Mesenchymal stem cell (in vitro differentiated cells and primary cell): ENCODE measurements around the gene SMG7.

Experiments used
- DNase-seq: peaks from one replicate; pipeline ENCODE4 v3.0.0-alpha.2; 2013
- H2AFZ ChIP-seq: one replicate; pipeline ENCODE4 v1.6.1; 2013; ENCODE audit warnings: low read depth, mild to moderate bottlenecking, control low read depth, inconsistent platforms, low read length, moderate library complexity
- H2AK5ac ChIP-seq: 2 replicates; pipeline ENCODE4 v1.6.1; 2013; ENCODE audit warnings: low read length, moderate library complexity, mild to moderate bottlenecking, inconsistent platforms; ENCODE audit not compliant: severe bottlenecking
- H2BK120ac ChIP-seq: one replicate; pipeline ENCODE4 v1.6.1; 2013; ENCODE audit warnings: low read depth, mild to moderate bottlenecking, inconsistent platforms, low read length, moderate library complexity
- H2BK12ac ChIP-seq, 2 experiments: one replicate each; pipeline ENCODE4 v1.6.1; 2013; ENCODE audit warnings: inconsistent platforms in 2 of 2, low read length in 2 of 2, mild to moderate bottlenecking in 2 of 2, moderate library complexity in 2 of 2, control low read depth in 1 of 2
- H2BK15ac ChIP-seq: one replicate; pipeline ENCODE4 v1.6.1; 2013; ENCODE audit warnings: mild to moderate bottlenecking, low read depth, inconsistent platforms; ENCODE audit not compliant: poor library complexity, severe bottlenecking
- H2BK5ac ChIP-seq: 2 replicates; pipeline ENCODE4 v1.6.1; 2013; ENCODE audit warnings: low read depth, mild to moderate bottlenecking, low read length, control low read depth, inconsistent platforms; ENCODE audit not compliant: poor library complexity, severe bottlenecking
- H3K14ac ChIP-seq, 2 experiments: one replicate each; pipeline ENCODE4 v1.6.1; 2013; ENCODE audit warnings: inconsistent platforms in 2 of 2, low read length in 2 of 2, control low read depth in 1 of 2, mild to moderate bottlenecking in 1 of 2, moderate library complexity in 1 of 2
- H3K18ac ChIP-seq, 2 experiments: one replicate each; pipeline ENCODE4 v1.6.1; 2013; ENCODE audit warnings: inconsistent platforms in 2 of 2, low read length in 2 of 2, control low read depth in 1 of 2, low read depth in 1 of 2, mild to moderate bottlenecking in 1 of 2
- H3K23ac ChIP-seq, 2 experiments: one replicate each; pipeline ENCODE4 v1.6.1; 2013; ENCODE audit warnings: inconsistent platforms in 2 of 2, low read length in 2 of 2, mild to moderate bottlenecking in 2 of 2, moderate library complexity in 2 of 2, control low read depth in 1 of 2
- H3K27ac ChIP-seq: 2 replicates; pipeline ENCODE4 v1.5.1; 2013; ENCODE audit warnings: mild to moderate bottlenecking, moderate library complexity, low read length, control low read depth, inconsistent platforms; ENCODE audit not compliant: poor library complexity, severe bottlenecking
- H3K27me3 ChIP-seq, 2 experiments: 2 replicates each; pipeline versions ENCODE4 v1.6.1 to v1.7.0; 2013; ENCODE audit warnings: low read length in 2 of 2, mild to moderate bottlenecking in 2 of 2, moderate library complexity in 2 of 2, control low read depth in 1 of 2, inconsistent platforms in 1 of 2; ENCODE audit not compliant: control insufficient read depth in 1 of 2, insufficient read depth in 1 of 2
- H3K36me3 ChIP-seq, 2 experiments: 2 replicates each; pipeline versions ENCODE4 v1.6.1 to v1.7.0; 2013; ENCODE audit warnings: low read length in 2 of 2, control low read depth in 1 of 2, inconsistent platforms in 1 of 2, low read depth in 1 of 2, mild to moderate bottlenecking in 1 of 2; ENCODE audit not compliant: insufficient read depth in 2 of 2, control insufficient read depth in 1 of 2
- H3K4ac ChIP-seq, 2 experiments: one replicate each; pipeline ENCODE4 v1.6.1; 2013; ENCODE audit warnings: inconsistent platforms in 2 of 2, low read length in 2 of 2, mild to moderate bottlenecking in 2 of 2, moderate library complexity in 2 of 2, control low read depth in 1 of 2, low read depth in 1 of 2
- H3K4me1 ChIP-seq: 2 replicates; pipeline ENCODE4 v1.6.1; 2013; ENCODE audit warnings: low read depth, low read length, control low read depth; ENCODE audit not compliant: control insufficient read depth, insufficient read depth
- H3K4me2 ChIP-seq: 2 replicates; pipeline ENCODE4 v1.6.1; 2013; ENCODE audit warnings: low read length, mild to moderate bottlenecking, inconsistent platforms; ENCODE audit not compliant: poor library complexity, severe bottlenecking
- H3K4me3 ChIP-seq, 2 experiments: 2 replicates each; pipeline versions ENCODE4 v1.5.1 to v1.7.0; 2013; ENCODE audit warnings: low read length in 2 of 2, mild to moderate bottlenecking in 2 of 2, control low read depth in 1 of 2, low read depth in 1 of 2; ENCODE audit not compliant: insufficient read depth in 1 of 2
- H3K79me1 ChIP-seq: replicated peaks from 2 replicates; pipeline ENCODE4 v1.6.1; 2013; ENCODE audit warnings: mild to moderate bottlenecking, control low read depth, low read length, inconsistent platforms; ENCODE audit not compliant: poor library complexity, severe bottlenecking
- H3K9ac ChIP-seq: 2 replicates; pipeline ENCODE4 v1.7.0; 2013; ENCODE audit warnings: mild to moderate bottlenecking, low read length, moderate library complexity
- H3K9me3 ChIP-seq: 2 replicates; pipeline ENCODE4 v1.7.0; 2013; ENCODE audit warnings: mild to moderate bottlenecking, low read length; ENCODE audit not compliant: control insufficient read depth
- H4K8ac ChIP-seq: one replicate; pipeline ENCODE4 v1.6.1; 2013; ENCODE audit warnings: inconsistent platforms, mild to moderate bottlenecking, low read length, moderate library complexity
- H4K91ac ChIP-seq: one replicate; pipeline ENCODE4 v1.6.1; 2013; ENCODE audit warnings: mild to moderate bottlenecking, low read length, inconsistent platforms
- WGBS: methylation state at CpG from one replicate; pipeline ENCODE4 v1.1.7; 2013; ENCODE audit warnings: mixed read lengths; 5-methylcytosine and 5-hydroxymethylcytosine counted together

The SMG7 gene

DNA sequence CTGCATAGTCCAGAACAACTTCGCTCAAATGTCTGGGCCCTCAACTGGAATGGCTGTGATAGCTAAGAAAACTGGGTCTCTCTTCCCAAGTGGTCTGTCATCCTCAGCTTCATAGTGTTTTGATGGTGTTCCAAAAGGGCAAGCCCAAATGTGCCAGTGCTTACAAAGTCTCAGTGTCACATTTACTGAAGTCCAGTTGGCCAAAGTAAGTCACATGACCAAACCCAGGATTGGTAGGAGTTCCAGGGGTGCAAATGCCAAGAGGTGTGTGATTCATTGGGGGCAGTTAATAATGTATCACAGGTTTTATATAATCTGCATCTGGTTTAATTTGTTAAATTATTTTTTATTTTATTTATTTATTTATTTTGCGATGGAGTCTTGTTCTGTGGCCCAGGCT, 24.9 kb downstream of the SMG7 start:
- no peak for DNase-seq
- no peak overlapping the region for H2AFZ ChIP-seq
- no peak overlapping the region for H3K9ac ChIP-seq
- no peak overlapping the region for H3K4me2 ChIP-seq
- H2BK15ac ChIP-seq, result no peak overlapping the region
- H2BK12ac ChIP-seq, result no peak overlapping the region
- peaks cover 0 to 2% of the 10 kb centered on the region in 2 experiments for H3K36me3 ChIP-seq
- no peak overlapping the region for H4K91ac ChIP-seq
- no peak overlapping the region for H2BK120ac ChIP-seq
- H4K8ac ChIP-seq, result no peak overlapping the region
- H3K27ac ChIP-seq, result no peak overlapping the region
- no peak overlapping the region for H3K4me3 ChIP-seq
- peaks cover 15% of the 10 kb centered on the region for H3K79me1 ChIP-seq
- no peak overlapping the region for H3K23ac ChIP-seq
- no peak overlapping the region for H2BK5ac ChIP-seq
- no peak overlapping the region for H3K14ac ChIP-seq
- H3K18ac ChIP-seq, result no peak overlapping the region
- H3K4me1 ChIP-seq, result peaks cover 7% of the 10 kb centered on the region
- no peaks in the 10 kb centered on the region for H3K9me3 ChIP-seq
- no peak overlapping the region for H3K4ac ChIP-seq
- no peaks in the 10 kb centered on the region for H3K27me3 ChIP-seq
- WGBS, result 98% methylated on average over 2 of the region's 2 CpGs
- H2AK5ac ChIP-seq, result no peak overlapping the region

DNA sequence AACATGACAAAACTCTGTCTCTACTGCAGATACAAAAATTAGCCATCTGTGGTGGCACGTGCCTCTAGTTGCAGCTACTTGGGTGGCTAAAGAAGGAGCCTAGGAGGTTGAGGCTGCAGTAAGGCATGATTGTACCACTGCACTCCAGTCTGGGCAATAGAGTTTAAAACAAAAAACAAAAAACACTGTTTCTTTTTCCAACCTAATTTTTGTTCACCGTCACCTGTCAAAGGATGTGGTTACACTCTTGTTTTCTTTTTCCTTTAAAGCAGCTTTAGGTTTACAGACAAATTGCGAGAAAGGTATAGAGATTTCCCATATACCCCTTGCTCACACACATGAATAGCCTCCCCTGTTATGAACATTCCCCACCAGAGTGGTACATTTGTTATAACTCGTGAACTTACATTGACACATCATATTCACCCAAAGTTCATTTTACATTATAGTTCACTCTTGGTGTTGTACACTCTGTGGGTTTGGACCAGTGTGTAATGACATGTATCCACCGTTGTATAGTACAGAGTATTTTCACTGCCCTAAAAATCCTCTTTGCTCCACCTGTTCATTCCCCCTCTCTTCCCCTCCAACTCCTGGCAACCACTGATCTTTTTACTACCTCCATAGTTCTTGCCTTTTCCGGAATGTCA, 26.2 kb downstream of the SMG7 start:
- Histone ChIP-seq H2AK5ac (no peak overlapping the region), H3K36me3 (peaks cover 0 to 2% of the 10 kb centered on the region in 2 experiments), H2BK5ac (no peak overlapping the region), H3K79me1 (peaks cover 17% of the 10 kb centered on the region), H3K23ac (no peak overlapping the region), H3K14ac (no peak overlapping the region), H3K9me3 (no peaks in the 10 kb centered on the region), H3K4me2 (no peak overlapping the region), H2BK120ac (no peak overlapping the region), H2BK15ac (no peak overlapping the region), H2AFZ (no peak overlapping the region), H4K91ac (no peak overlapping the region), H3K18ac (no peak overlapping the region), H3K4me1 (peaks cover 6% of the 10 kb centered on the region), H3K4ac (no peak overlapping the region), H3K27me3 (no peaks in the 10 kb centered on the region), H3K4me3 (no peak overlapping the region), H3K27ac (no peak overlapping the region), H3K9ac (no peak overlapping the region), H4K8ac (no peak overlapping the region), H2BK12ac (no peak overlapping the region)
- WGBS, result 99% methylated on average over 4 of the region's 6 CpGs
- no peak for DNase-seq

- H4K91ac ChIP-seq, result no peak overlapping the region
- H3K4me2 ChIP-seq, result no peak overlapping the region
- no peaks in the 10 kb centered on the region for H3K36me3 ChIP-seq
- H3K4me3 ChIP-seq, result no peak overlapping the region
- H2BK12ac ChIP-seq, result no peak overlapping the region
- no peak for DNase-seq
- H2AFZ ChIP-seq, result no peak overlapping the region
- no peak overlapping the region for H4K8ac ChIP-seq
- no peak overlapping the region for H2BK5ac ChIP-seq
- H3K14ac ChIP-seq, result no peak overlapping the region
- no peak overlapping the region for H2AK5ac ChIP-seq
- H3K4me1 ChIP-seq, result peaks cover 1% of the 10 kb centered on the region
- WGBS, result 94% methylated on average over 4 of the region's 5 CpGs
- no peak overlapping the region for H3K23ac ChIP-seq
- H3K9me3 ChIP-seq, result no peaks in the 10 kb centered on the region
- H3K9ac ChIP-seq, result no peak overlapping the region
- H2BK120ac ChIP-seq, result no peak overlapping the region
- H3K27me3 ChIP-seq, result no peaks in the 10 kb centered on the region
- no peak overlapping the region for H3K4ac ChIP-seq
- no peak overlapping the region for H3K27ac ChIP-seq
- no peak overlapping the region for H3K18ac ChIP-seq
- H3K79me1 ChIP-seq, result peaks cover 7% of the 10 kb centered on the region
- H2BK15ac ChIP-seq, result no peak overlapping the region
Measured at GRCh38 chr1:183505454-183506089, 33.3 kb downstream of the SMG7 start.

DNA sequence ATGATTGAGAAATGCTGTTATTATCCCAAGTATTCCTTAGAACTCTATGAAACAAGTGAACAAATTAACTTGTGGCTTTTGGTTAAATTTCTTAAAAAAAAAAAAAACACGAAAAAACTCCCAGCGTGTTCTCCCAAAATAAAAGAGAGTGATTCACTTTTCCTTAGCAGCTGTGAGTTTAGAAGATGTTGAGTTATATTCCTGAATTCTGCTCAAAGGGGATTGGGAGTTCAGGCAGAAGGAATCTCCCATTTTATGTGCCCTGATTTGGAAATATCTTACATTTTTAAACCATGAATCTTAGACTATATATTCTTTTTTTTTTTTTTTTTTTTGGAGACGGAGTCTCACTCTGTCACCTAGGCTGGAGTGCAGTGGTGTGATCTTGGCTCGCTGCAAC, 34.3 kb downstream of the SMG7 start:
- Histone ChIP-seq H3K4me2 (no peak overlapping the region), H2AK5ac (no peak overlapping the region), H4K8ac (no peak overlapping the region), H3K4ac (no peak overlapping the region), H3K27me3 (no peaks in the 10 kb centered on the region), H2BK12ac (no peak overlapping the region), H3K36me3 (no peaks in the 10 kb centered on the region), H3K79me1 (peaks cover 12% of the 10 kb centered on the region), H2BK15ac (no peak overlapping the region), H3K23ac (no peak overlapping the region), H3K4me3 (no peak overlapping the region), H3K18ac (no peak overlapping the region), H2BK5ac (no peak overlapping the region), H3K9me3 (no peaks in the 10 kb centered on the region), H3K9ac (no peak overlapping the region), H3K14ac (no peak overlapping the region), H2BK120ac (no peak overlapping the region), H2AFZ (no peak overlapping the region), H3K27ac (no peak overlapping the region), H3K4me1 (peaks cover 1% of the 10 kb centered on the region), H4K91ac (no peak overlapping the region)
- no peak for DNase-seq
- 98% methylated on average over 4 of the region's 4 CpGs for WGBS
